ENCODE measurements around the gene DHX35.

Gene DHX35

GRCh38 chr20:38915355-38915754, 46.8 kb upstream of the DHX35 start (continued):
- TF ChIP-seq MEIS1 (CRISPR knock-in tag; IDR thresholded peaks at IDR 0.05; ENCODE audit: borderline replicate concordance) (no peak), ZNF792 (tag by site-specific recombination; IDR thresholded peaks at IDR 0.05) (no peak), ZNF354C (tag by site-specific recombination; IDR thresholded peaks at IDR 0.05; ENCODE audit: borderline replicate concordance, low read depth) (no peak), ZNF600 (tag by site-specific recombination; IDR thresholded peaks at IDR 0.05) (no peak), RBAK (tag by site-specific recombination; IDR thresholded peaks at IDR 0.05) (no peak), HOXA7 (CRISPR knock-in tag; IDR thresholded peaks at IDR 0.05; ENCODE audit: borderline replicate concordance) (no peak), ZNF621 (tag by site-specific recombination; IDR thresholded peaks at IDR 0.05) (no peak)

DNA sequence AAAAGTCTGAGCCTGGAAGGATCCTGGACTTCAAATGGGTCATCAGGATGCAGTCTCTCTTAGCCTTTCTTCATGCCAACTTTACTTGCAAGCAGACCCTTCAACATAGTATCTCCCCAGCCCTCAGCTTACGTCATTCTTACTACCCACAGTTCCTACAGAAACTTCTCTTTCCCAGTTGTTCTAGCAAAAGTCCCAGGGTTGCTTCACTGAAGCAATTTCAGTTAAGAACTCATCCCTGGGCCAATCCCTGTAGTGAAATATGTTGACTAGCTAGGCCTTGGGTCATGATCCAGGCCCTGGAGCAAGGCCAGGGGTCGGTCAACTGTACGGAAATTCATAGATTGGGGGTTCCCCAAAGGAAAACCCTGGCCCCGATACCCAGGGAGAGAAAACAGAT, 44.5 kb upstream of the DHX35 start:
- Histone ChIP-seq H3K4me3 (ENCODE audit: low read depth, low read length) (no peak overlapping the region), H3K9me3 (ENCODE audit: control insufficient read depth, insufficient read depth, low read depth, low read length) (no peaks in the 10 kb centered on the region), H3K4me1 (ENCODE audit: control insufficient read depth, insufficient read depth, low read length) (no peaks in the 10 kb centered on the region), H3K36me3 (ENCODE audit: control insufficient read depth in 2 of 2, insufficient read depth in 1 of 2, low read length in 2 of 2) (no peaks in the 10 kb centered on the region), H3K27ac (ENCODE audit: extremely low read depth, low read depth, low read length) (no peak overlapping the region)
- ChIA-PET POLR2A (no interaction called here), CTCF (interaction anchor here (0.6 to 1.9 kb wide), 3 partner anchors 8 to 127 kb away, joined by 3 to 11 read pairs (median 4); partner anchors contain the start of gene FAM83D)
- TF ChIP-seq ZBTB44 (tag by site-specific recombination; IDR thresholded peaks at IDR 0.05) (no peak), ZFP37 (tag by site-specific recombination; IDR thresholded peaks at IDR 0.05) (no peak), IKZF3 (tag by site-specific recombination; IDR thresholded peaks at IDR 0.05) (no peak), ZNF302 (tag by site-specific recombination; IDR thresholded peaks at IDR 0.05; ENCODE audit: low read depth) (no peak), ZXDB (tag by site-specific recombination; IDR thresholded peaks at IDR 0.05) (no peak), ZNF16 (tag by site-specific recombination; IDR thresholded peaks at IDR 0.05; ENCODE audit: low read depth) (no peak), MYNN (tag by site-specific recombination; IDR thresholded peaks at IDR 0.05; ENCODE audit: borderline replicate concordance) (no peak), PATZ1 (tag by site-specific recombination; IDR thresholded peaks at IDR 0.05) (no peak), TRIM28 (IDR thresholded peaks at IDR 0.05; ENCODE audit: borderline replicate concordance, low read length) (no peak), REPIN1 (tag by site-specific recombination; IDR thresholded peaks at IDR 0.05; ENCODE audit: low read depth) (no peak)

DNA sequence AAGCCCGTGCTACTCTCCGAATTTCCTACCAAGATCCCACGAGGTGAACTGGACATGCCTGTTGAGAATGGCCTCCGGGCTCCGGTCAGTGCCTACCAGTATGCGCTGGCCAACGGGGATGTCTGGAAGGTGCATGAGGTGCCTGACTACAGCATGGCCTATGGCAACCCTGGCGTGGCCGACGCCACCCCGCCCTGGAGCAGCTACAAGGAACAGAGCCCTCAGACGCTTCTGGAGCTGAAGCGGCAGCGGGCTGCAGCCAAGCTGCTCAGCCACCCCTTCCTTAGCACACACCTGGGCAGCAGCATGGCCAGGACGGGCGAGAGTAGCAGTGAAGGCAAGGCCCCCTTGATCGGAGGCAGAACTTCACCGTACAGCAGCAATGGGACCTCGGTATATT, 44.0 kb upstream of the DHX35 start:
- ChIA-PET POLR2A (no interaction called here), CTCF (no interaction called here)
- no peak overlapping the region for H3K27ac ChIP-seq (ENCODE audit: extremely low read depth, low read depth, low read length)
- no peaks in the 10 kb centered on the region for H3K4me1 ChIP-seq (ENCODE audit: control insufficient read depth, insufficient read depth, low read length)
- TF ChIP-seq HOXD13 (CRISPR knock-in tag; IDR thresholded peaks at IDR 0.05; ENCODE audit: borderline replicate concordance) = no peak
- no peak for TF ChIP-seq ZSCAN30 (tag by site-specific recombination; IDR thresholded peaks at IDR 0.05)
- no peak for TF ChIP-seq ZNF114 (tag by site-specific recombination; IDR thresholded peaks at IDR 0.05)
- no peak for TF ChIP-seq PRDM1 (tag by site-specific recombination; IDR thresholded peaks at IDR 0.05)
- no peak for TF ChIP-seq HOXA7 (CRISPR knock-in tag; IDR thresholded peaks at IDR 0.05; ENCODE audit: borderline replicate concordance)
- no peak for TF ChIP-seq ZNF184 (tag by site-specific recombination; IDR thresholded peaks at IDR 0.05)
- no peak for TF ChIP-seq ZNF596 (tag by site-specific recombination; IDR thresholded peaks at IDR 0.05)
- no peak for TF ChIP-seq SETDB1 (IDR thresholded peaks at IDR 0.05; ENCODE audit: insufficient read length, low read length)
- no peaks in the 10 kb centered on the region for H3K9me3 ChIP-seq (ENCODE audit: control insufficient read depth, insufficient read depth, low read depth, low read length)
- no peaks in the 10 kb centered on the region for H3K36me3 ChIP-seq (ENCODE audit: control insufficient read depth in 2 of 2, insufficient read depth in 1 of 2, low read length in 2 of 2)
- H3K4me3 ChIP-seq (ENCODE audit: low read depth, low read length) = no peak overlapping the region

Data from HEK293 (cell line).